Astrocyte (in vitro differentiated cells and primary cell): Measurements from ENCODE around the gene DDIT4. TPM values are rescaled to one million over a fixed set of nuclear protein-coding genes. Genes with fewer than 3 reads are reported as not detected.

ENCODE experiments used
- DNase-seq: peaks from one replicate; pipeline ENCODE4 v3.0.0-alpha.2; 2010; ENCODE audit warnings: low read depth
- FAIRE-seq: peaks from 2 replicates; lab custom pipeline; 2011; peaks lifted over from hg19 to GRCh38; lab: Jason Lieb, UNC
- H2AFZ ChIP-seq: 2 replicates; pipeline ENCODE4 v1.6.0; 2012; ENCODE audit warnings: low read depth, low read length, inconsistent platforms
- H3K27ac ChIP-seq: 2 replicates; pipeline ENCODE4 v1.5.1; 2011; ENCODE audit warnings: low read depth, low read length, inconsistent platforms
- H3K27me3 ChIP-seq: 2 replicates; pipeline ENCODE4 v1.6.0; 2011; ENCODE audit warnings: low read length, inconsistent platforms; ENCODE audit not compliant: insufficient read depth
- H3K36me3 ChIP-seq: 2 replicates; pipeline ENCODE4 v1.5.1; 2011; ENCODE audit warnings: low read length, inconsistent platforms; ENCODE audit not compliant: insufficient read depth
- H3K4me1 ChIP-seq: 2 replicates; pipeline ENCODE4 v1.5.1; 2011; ENCODE audit warnings: low read length, inconsistent platforms; ENCODE audit not compliant: insufficient read depth
- H3K4me2 ChIP-seq: 2 replicates; pipeline ENCODE4 v1.6.0; 2012; ENCODE audit warnings: low read length, inconsistent platforms
- H3K4me3 ChIP-seq: 2 replicates; pipeline ENCODE4 v1.5.1; 2011; ENCODE audit warnings: low read depth, mild to moderate bottlenecking, low read length, inconsistent platforms; ENCODE audit not compliant: insufficient read depth
- H3K79me2 ChIP-seq: 2 replicates; pipeline ENCODE4 v1.6.0; 2012; ENCODE audit warnings: mild to moderate bottlenecking, low read length, inconsistent platforms; ENCODE audit not compliant: insufficient read depth
- H3K9ac ChIP-seq: 2 replicates; pipeline ENCODE4 v1.6.0; 2012; ENCODE audit warnings: mild to moderate bottlenecking, low read length, inconsistent platforms
- H3K9me3 ChIP-seq: 2 replicates; pipeline ENCODE4 v1.5.1; 2012; ENCODE audit warnings: low read depth, mild to moderate bottlenecking, low read length, inconsistent platforms; ENCODE audit not compliant: insufficient read depth
- H4K20me1 ChIP-seq: 2 replicates; pipeline ENCODE4 v1.6.0; 2012; ENCODE audit warnings: low read length, inconsistent platforms; ENCODE audit not compliant: insufficient read depth
- H3K27ac Mint-ChIP-seq: one replicate; pipeline ENCODE4 v1.8.0; 2021; ENCODE audit warnings: mild to moderate bottlenecking, mixed read lengths; ENCODE audit not compliant: unreplicated experiment
- H3K27me3 Mint-ChIP-seq: one replicate; pipeline ENCODE4 v1.8.0; 2021; ENCODE audit warnings: low read depth, mixed read lengths; ENCODE audit not compliant: unreplicated experiment
- H3K36me3 Mint-ChIP-seq: one replicate; pipeline ENCODE4 v1.8.0; 2021; ENCODE audit warnings: low read depth, mixed read lengths; ENCODE audit not compliant: unreplicated experiment
- H3K4me1 Mint-ChIP-seq: one replicate; pipeline ENCODE4 v1.8.0; 2021; ENCODE audit warnings: low read depth, mixed read lengths; ENCODE audit not compliant: unreplicated experiment
- H3K4me3 Mint-ChIP-seq: one replicate; pipeline ENCODE4 v1.8.0; 2021; ENCODE audit warnings: mild to moderate bottlenecking, moderate library complexity, mixed read lengths; ENCODE audit not compliant: unreplicated experiment
- H3K9me3 Mint-ChIP-seq: one replicate; pipeline ENCODE4 v1.8.0; 2021; ENCODE audit warnings: mild to moderate bottlenecking, mixed read lengths; ENCODE audit not compliant: unreplicated experiment
- CTCF ChIP-seq: IDR thresholded peaks from 2 replicates; pipeline ENCODE4 v1.5.1; 2011; ENCODE audit warnings: low read depth, mild to moderate bottlenecking, inconsistent platforms, low read length, moderate library complexity; ENCODE audit not compliant: insufficient read depth
- EZH2 ChIP-seq: IDR thresholded peaks from 2 replicates; pipeline ENCODE4 v1.6.1; 2012; ENCODE audit warnings: mild to moderate bottlenecking, low read length, inconsistent platforms; ENCODE audit not compliant: insufficient read depth
- total RNA-seq: library from RNA; stranded (reverse); gene quantifications from 2 replicates; pipeline ENCODE4 v1.2.1, GENCODE V29; 2021

The DDIT4 gene
- total RNA-seq, 1 donor from 2014 or later = 244 TPM

GRCh38 chr10:72285972-72286521 lies 12.3 kb downstream of the DDIT4 start:
- no peak for FAIRE-seq
- H2AFZ ChIP-seq = no peak overlapping the region
- no peaks in the 10 kb centered on the region for H3K4me1 ChIP-seq
- TF ChIP-seq CTCF (no peak), EZH2 (no peak)
- H3K4me2 ChIP-seq = no peak overlapping the region
- no peaks in the 10 kb centered on the region for H3K9me3 ChIP-seq
- H3K4me3 ChIP-seq = no peak overlapping the region
- Mint-ChIP-seq H3K4me1 (no peaks in the 10 kb centered on the region), H3K27me3 (no peaks in the 10 kb centered on the region), H3K4me3 (peak overlapping the region; percentile 14), H3K27ac (no peak overlapping the region), H3K36me3 (peaks cover 2% of the 10 kb centered on the region), H3K9me3 (peaks cover 5% of the 10 kb centered on the region)
- no peaks in the 10 kb centered on the region for H3K27me3 ChIP-seq
- no peaks in the 10 kb centered on the region for H3K79me2 ChIP-seq
- no peak for DNase-seq
- no peaks in the 10 kb centered on the region for H3K36me3 ChIP-seq
- H3K27ac ChIP-seq = no peak overlapping the region
- no peak overlapping the region for H3K9ac ChIP-seq
- H4K20me1 ChIP-seq = no peaks in the 10 kb centered on the region

- Histone ChIP-seq H3K27me3 (no peaks in the 10 kb centered on the region), H3K79me2 (no peaks in the 10 kb centered on the region)
- FAIRE-seq = no peak
These were observed 17.4 kb downstream of the DDIT4 start for GRCh38 chr10:72291019-72291532.

More at GRCh38 chr10:72291019-72291532, 17.4 kb downstream of the DDIT4 start:
- H3K27ac ChIP-seq = no peak overlapping the region
- H3K27me3 Mint-ChIP-seq = peaks cover 5% of the 10 kb centered on the region
- no peak for TF ChIP-seq CTCF
- no peak for TF ChIP-seq EZH2
- no peaks in the 10 kb centered on the region for H4K20me1 ChIP-seq
- H2AFZ ChIP-seq = no peak overlapping the region
- H3K36me3 ChIP-seq = no peaks in the 10 kb centered on the region
- no peak for DNase-seq
- H3K36me3 Mint-ChIP-seq = peaks cover 3% of the 10 kb centered on the region
- H3K4me1 ChIP-seq = no peaks in the 10 kb centered on the region
- no peak overlapping the region for H3K4me3 Mint-ChIP-seq
- H3K9me3 Mint-ChIP-seq = peaks cover 1% of the 10 kb centered on the region
- H3K9ac ChIP-seq = no peak overlapping the region
- H3K27ac Mint-ChIP-seq = no peak overlapping the region
- H3K9me3 ChIP-seq = no peaks in the 10 kb centered on the region
- no peaks in the 10 kb centered on the region for H3K4me1 Mint-ChIP-seq
- no peak overlapping the region for H3K4me2 ChIP-seq
- no peak overlapping the region for H3K4me3 ChIP-seq
